Activated naive CD4-positive, alpha-beta T cell treated with anti-CD3 and anti-CD28 coated beads, Interleukin-2, amount 50 U/mL, for 24 hours (primary cell): Measurements from ENCODE around the gene FBXW11.

ENCODE experiments used
- H3K27ac Mint-ChIP-seq: one replicate; pipeline ENCODE4 v1.8.0; 2021; ENCODE audit warnings: mild to moderate bottlenecking, mixed read lengths
- H3K27me3 Mint-ChIP-seq: one replicate; pipeline ENCODE4 v1.8.0; 2021; ENCODE audit warnings: mixed read lengths
- H3K36me3 Mint-ChIP-seq: one replicate; pipeline ENCODE4 v1.8.0; 2021; ENCODE audit warnings: mixed read lengths
- H3K4me1 Mint-ChIP-seq: one replicate; pipeline ENCODE4 v1.8.0; 2021; ENCODE audit warnings: mixed read lengths
- H3K4me3 Mint-ChIP-seq: one replicate; pipeline ENCODE4 v1.8.0; 2021; ENCODE audit warnings: mild to moderate bottlenecking, mixed read lengths
- H3K9me3 Mint-ChIP-seq: one replicate; pipeline ENCODE4 v1.8.0; 2021; ENCODE audit warnings: mixed read lengths

The FBXW11 gene

GRCh38 chr5:171863935-171864334 lies 142.5 kb downstream of the FBXW11 start:
- H3K4me3 Mint-ChIP-seq: no peak overlapping the region
- no peaks in the 10 kb centered on the region for H3K9me3 Mint-ChIP-seq
- no peaks in the 10 kb centered on the region for H3K4me1 Mint-ChIP-seq
- peak overlapping the region; percentile 14 for H3K27ac Mint-ChIP-seq
- H3K36me3 Mint-ChIP-seq: peaks cover 23% of the 10 kb centered on the region
- H3K27me3 Mint-ChIP-seq: no peaks in the 10 kb centered on the region

DNA sequence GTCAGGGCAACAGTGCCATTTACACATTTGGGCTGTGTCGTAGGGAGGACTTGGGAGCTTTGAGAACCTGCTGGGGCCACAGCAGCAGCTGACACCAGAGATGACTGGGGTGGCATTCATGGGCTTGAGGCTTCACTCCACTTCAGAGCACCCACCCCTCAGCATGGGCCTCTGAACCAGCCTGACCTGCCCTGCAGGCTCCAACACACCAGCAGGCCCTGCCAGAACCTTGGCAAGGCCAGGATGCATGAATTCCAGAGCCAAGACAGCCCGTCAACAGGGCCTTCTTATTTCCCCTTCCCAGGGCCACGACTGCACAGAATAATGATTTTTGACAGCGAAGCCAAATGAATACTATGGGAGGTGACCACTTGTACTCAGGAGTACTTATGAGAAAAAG lies 143.8 kb downstream of the FBXW11 start:
- no peaks in the 10 kb centered on the region for H3K9me3 Mint-ChIP-seq
- H3K36me3 Mint-ChIP-seq: peaks cover 19% of the 10 kb centered on the region
- no peak overlapping the region for H3K4me3 Mint-ChIP-seq
- no peak overlapping the region for H3K27ac Mint-ChIP-seq
- H3K27me3 Mint-ChIP-seq: no peaks in the 10 kb centered on the region
- no peaks in the 10 kb centered on the region for H3K4me1 Mint-ChIP-seq

- H3K27ac Mint-ChIP-seq: no peak overlapping the region
- no peak overlapping the region for H3K4me3 Mint-ChIP-seq
- peaks cover 2% of the 10 kb centered on the region for H3K4me1 Mint-ChIP-seq
- peaks cover 15% of the 10 kb centered on the region for H3K36me3 Mint-ChIP-seq
- no peaks in the 10 kb centered on the region for H3K9me3 Mint-ChIP-seq
- no peaks in the 10 kb centered on the region for H3K27me3 Mint-ChIP-seq
Observed at GRCh38 chr5:171861381-171861780, 145.1 kb downstream of the FBXW11 start.

GRCh38 chr5:171858303-171858702 lies 148.1 kb downstream of the FBXW11 start:
- peaks cover 16% of the 10 kb centered on the region for H3K4me1 Mint-ChIP-seq
- no peaks in the 10 kb centered on the region for H3K9me3 Mint-ChIP-seq
- H3K27ac Mint-ChIP-seq: no peak overlapping the region
- H3K27me3 Mint-ChIP-seq: no peaks in the 10 kb centered on the region
- H3K4me3 Mint-ChIP-seq: no peak overlapping the region
- peaks cover 16% of the 10 kb centered on the region for H3K36me3 Mint-ChIP-seq

- H3K4me3 Mint-ChIP-seq: no peak overlapping the region
- no peaks in the 10 kb centered on the region for H3K9me3 Mint-ChIP-seq
- no peak overlapping the region for H3K27ac Mint-ChIP-seq
- no peaks in the 10 kb centered on the region for H3K27me3 Mint-ChIP-seq
- peaks cover 16% of the 10 kb centered on the region for H3K4me1 Mint-ChIP-seq
- peaks cover 12% of the 10 kb centered on the region for H3K36me3 Mint-ChIP-seq
Observed at GRCh38 chr5:171857489-171857876, 149.0 kb downstream of the FBXW11 start.

DNA sequence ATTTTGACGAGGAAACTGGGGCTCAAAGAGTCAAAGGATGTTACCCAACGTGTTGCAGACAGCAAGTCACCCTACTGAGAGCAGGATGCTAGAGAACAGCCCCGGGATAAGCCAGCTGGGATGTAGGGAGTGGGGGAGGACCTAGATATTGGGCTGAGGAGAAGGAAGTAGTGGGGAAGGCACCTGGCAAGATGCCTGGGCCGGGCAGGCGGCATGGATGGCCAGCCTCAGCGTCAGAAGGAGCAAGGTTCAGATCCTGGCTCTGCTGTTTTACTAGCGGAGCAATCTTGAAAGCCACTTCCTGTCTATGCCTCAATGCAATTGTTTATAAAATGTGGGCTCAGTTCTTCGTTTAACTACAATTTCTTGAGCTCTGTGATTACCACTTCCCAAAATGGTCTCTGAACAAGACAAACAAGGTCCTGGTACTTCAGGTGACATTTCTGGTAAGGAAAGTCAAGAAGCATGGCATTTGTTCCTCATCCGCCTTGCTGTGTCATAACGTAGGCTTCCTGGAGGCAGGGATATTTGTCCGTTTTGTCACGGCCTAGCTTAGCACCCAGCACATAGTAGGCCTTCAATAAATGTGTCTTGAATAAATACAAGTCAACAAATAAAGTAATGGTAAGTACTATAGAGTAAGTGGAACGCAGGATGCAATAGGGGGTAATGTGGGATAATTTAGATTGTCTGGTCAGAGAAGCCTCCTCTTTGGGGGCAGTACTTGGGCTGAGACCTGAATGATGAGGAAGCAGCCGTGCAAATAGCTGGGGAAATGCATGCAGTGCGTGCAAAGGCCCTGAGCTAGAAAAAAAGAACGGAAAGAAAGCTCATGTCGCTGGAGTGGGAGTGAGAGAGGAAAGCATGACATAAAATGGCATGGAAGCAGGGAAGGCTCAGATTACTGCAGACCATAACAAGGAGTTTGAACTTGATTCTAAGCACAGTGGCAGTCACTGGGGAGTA lies 150.4 kb downstream of the FBXW11 start:
- H3K4me1 Mint-ChIP-seq: peaks cover 16% of the 10 kb centered on the region
- H3K27me3 Mint-ChIP-seq: no peaks in the 10 kb centered on the region
- H3K36me3 Mint-ChIP-seq: peaks cover 12% of the 10 kb centered on the region
- no peaks in the 10 kb centered on the region for H3K9me3 Mint-ChIP-seq
- no peak overlapping the region for H3K4me3 Mint-ChIP-seq
- peak overlapping the region; percentile 71 for H3K27ac Mint-ChIP-seq

DNA sequence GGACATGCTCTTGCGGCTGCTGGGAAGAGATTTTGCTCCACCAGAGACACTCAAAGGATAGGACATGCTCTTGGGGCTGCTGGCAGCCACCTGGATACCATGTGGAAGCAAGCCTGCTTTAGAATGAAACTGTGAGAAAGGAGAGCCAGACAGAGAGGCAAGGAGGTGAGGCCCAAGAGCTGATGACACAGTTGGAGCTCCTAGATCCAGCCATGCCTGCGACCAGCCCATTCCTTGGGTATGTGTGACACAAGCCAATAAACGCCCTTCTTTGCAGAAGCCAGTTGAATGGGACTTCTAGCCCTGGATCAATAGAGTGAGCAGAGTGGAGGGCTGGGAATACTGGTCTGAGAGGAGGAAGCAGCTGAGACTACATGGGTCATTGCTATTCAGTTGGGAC lies 151.2 kb downstream of the FBXW11 start:
- Mint-ChIP-seq H3K4me1 (peaks cover 16% of the 10 kb centered on the region), H3K36me3 (peaks cover 11% of the 10 kb centered on the region), H3K27me3 (no peaks in the 10 kb centered on the region), H3K27ac (peak overlapping the region; percentile 49), H3K9me3 (no peaks in the 10 kb centered on the region), H3K4me3 (no peak overlapping the region)

GRCh38 chr5:171852255-171852681 lies 154.2 kb downstream of the FBXW11 start:
- peaks cover 1% of the 10 kb centered on the region for H3K36me3 Mint-ChIP-seq
- no peaks in the 10 kb centered on the region for H3K9me3 Mint-ChIP-seq
- no peak overlapping the region for H3K27ac Mint-ChIP-seq
- no peaks in the 10 kb centered on the region for H3K27me3 Mint-ChIP-seq
- H3K4me1 Mint-ChIP-seq: peaks cover 16% of the 10 kb centered on the region
- no peak overlapping the region for H3K4me3 Mint-ChIP-seq

DNA sequence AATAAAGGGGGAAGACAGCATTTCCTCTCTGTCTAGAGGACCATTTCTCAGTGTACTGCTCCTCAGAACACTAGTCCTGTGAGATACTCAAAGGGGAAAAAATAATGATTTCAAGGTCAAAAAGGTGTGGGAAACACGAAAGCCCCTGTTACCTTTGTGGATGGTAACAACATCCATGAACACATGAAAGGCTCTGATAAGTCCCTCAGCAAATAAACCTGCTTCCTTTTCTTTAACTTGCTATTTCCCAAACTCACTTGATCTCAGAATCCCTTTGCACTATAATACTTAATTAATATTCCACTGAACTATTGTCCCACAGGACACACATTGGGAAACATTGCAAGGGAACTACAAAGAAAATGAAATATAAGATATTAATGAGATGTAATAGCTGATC lies 155.2 kb downstream of the FBXW11 start:
- peaks cover 1% of the 10 kb centered on the region for H3K36me3 Mint-ChIP-seq
- H3K9me3 Mint-ChIP-seq: no peaks in the 10 kb centered on the region
- H3K27ac Mint-ChIP-seq: no peak overlapping the region
- H3K27me3 Mint-ChIP-seq: no peaks in the 10 kb centered on the region
- H3K4me3 Mint-ChIP-seq: no peak overlapping the region
- H3K4me1 Mint-ChIP-seq: peaks cover 12% of the 10 kb centered on the region

GRCh38 chr5:171850324-171850947 lies 156.0 kb downstream of the FBXW11 start:
- Mint-ChIP-seq H3K36me3 (peaks cover 1% of the 10 kb centered on the region), H3K27me3 (no peaks in the 10 kb centered on the region), H3K9me3 (no peaks in the 10 kb centered on the region)

DNA sequence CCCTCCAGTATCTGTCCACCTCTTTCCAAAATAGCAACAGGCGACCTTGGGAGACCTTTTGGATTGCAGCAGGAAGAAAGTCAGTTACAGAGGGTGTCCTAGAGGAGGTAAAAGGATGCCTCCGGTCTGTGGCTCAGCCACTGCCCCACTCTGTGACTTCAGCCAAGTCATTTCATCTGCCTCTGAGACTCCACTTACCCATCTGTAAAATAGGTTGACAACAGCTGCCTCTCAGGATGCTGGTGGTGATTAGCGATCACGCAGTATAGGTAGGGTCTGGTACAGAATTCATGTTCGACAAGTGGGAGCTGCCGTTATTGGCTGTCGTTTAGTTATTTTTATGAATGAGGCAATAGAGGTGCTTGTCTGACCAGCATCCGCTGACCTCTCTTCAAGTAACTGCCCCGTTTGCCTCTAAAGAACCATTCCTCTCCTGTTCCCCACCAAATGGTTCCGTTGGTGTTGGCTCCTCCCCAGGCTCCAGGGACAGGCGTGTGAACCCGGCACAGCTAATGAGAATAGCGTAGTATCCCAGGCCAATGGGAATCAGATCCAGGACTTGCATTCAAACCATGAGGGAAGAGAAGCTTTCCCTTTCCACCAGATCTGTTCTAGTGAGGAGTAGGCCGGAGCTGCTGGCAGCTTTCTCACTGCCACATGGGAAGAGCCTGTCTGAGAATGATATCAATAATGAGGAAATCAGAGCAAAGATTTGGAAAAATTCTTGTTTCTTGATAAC lies 156.7 kb downstream of the FBXW11 start:
- Mint-ChIP-seq H3K27me3 (no peaks in the 10 kb centered on the region), H3K36me3 (peaks cover 1% of the 10 kb centered on the region), H3K9me3 (no peaks in the 10 kb centered on the region), H3K4me1 (no peaks in the 10 kb centered on the region), H3K4me3 (no peak overlapping the region), H3K27ac (no peak overlapping the region)

More at GRCh38 chr5:171850324-171850947, 156.0 kb downstream of the FBXW11 start:
- Mint-ChIP-seq H3K27ac (no peak overlapping the region), H3K4me1 (peaks cover 4% of the 10 kb centered on the region), H3K4me3 (no peak overlapping the region)

GRCh38 chr5:171848911-171849520 lies 157.4 kb downstream of the FBXW11 start:
- H3K27ac Mint-ChIP-seq: no peak overlapping the region
- H3K4me3 Mint-ChIP-seq: no peak overlapping the region
- no peaks in the 10 kb centered on the region for H3K9me3 Mint-ChIP-seq
- H3K4me1 Mint-ChIP-seq: no peaks in the 10 kb centered on the region
- no peaks in the 10 kb centered on the region for H3K27me3 Mint-ChIP-seq
- peaks cover 3% of the 10 kb centered on the region for H3K36me3 Mint-ChIP-seq

DNA sequence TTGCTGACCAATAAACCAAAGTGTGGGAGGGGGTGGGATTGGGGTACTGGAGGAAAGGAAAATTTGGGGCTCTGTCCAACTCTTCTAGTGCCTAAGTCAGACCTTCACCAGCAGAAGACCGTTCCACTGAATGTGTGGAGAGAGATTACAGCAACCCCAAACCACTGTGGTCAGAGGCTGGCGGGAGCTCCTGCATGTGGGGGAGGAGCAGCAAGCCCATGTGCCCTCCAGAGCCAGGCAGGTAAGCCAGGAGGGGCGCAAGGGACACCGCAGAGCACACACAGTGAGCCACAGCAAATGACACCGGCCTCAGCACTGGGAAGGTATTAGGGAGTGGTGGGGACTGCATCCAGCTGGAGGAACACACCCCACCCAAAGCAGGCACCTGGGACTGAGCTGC lies 158.0 kb downstream of the FBXW11 start:
- H3K9me3 Mint-ChIP-seq: no peaks in the 10 kb centered on the region

DNA sequence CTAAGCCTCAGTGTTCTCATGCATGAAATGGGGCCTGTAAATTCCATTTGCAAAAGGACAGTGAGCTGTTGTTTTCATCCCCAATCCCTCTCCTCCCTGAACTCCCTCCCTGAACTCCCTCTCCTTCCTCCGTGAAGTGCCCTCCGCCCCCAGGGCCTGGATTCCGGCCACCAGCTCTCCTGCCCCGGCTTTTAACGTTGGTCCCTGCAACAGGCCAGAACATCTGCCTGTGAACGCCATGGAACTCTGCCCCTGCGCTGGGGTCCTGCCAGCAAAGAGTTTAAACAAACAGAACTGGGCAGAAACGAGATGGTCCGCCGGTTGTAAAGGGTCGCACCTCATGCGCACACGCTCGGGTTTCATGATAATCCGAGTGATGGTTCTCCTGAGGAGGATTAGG lies 158.4 kb downstream of the FBXW11 start:
- Mint-ChIP-seq H3K36me3 (peaks cover 5% of the 10 kb centered on the region), H3K27me3 (no peaks in the 10 kb centered on the region), H3K4me3 (no peak overlapping the region), H3K9me3 (no peaks in the 10 kb centered on the region), H3K27ac (no peak overlapping the region), H3K4me1 (no peaks in the 10 kb centered on the region)

More for the DNA sequence above, 158.0 kb downstream of the FBXW11 start:
- Mint-ChIP-seq H3K4me3 (no peak overlapping the region), H3K4me1 (no peaks in the 10 kb centered on the region), H3K27me3 (no peaks in the 10 kb centered on the region), H3K27ac (no peak overlapping the region), H3K36me3 (peaks cover 3% of the 10 kb centered on the region)

DNA sequence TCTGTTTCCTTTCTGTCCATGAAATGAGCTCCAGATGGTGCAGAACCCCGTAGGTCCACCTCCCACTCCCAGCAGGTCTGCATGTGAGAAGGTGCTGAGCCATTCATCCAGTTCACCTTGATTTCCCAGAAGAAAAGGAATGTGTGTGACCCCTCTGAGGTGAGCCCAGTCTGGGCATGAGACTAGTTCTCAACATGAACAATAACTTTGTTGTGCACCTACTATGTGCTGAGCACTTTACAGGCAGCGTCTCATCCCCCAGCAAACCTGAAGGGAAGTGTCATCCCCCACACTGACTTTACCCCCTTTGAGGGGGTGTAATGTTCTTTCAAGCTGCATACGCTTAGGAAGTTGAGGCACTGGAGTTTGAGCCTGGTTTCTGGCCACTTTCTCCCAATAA lies 159.4 kb downstream of the FBXW11 start:
- Mint-ChIP-seq H3K27me3 (no peaks in the 10 kb centered on the region), H3K9me3 (no peaks in the 10 kb centered on the region), H3K4me3 (no peak overlapping the region), H3K36me3 (peaks cover 6% of the 10 kb centered on the region), H3K27ac (no peak overlapping the region), H3K4me1 (no peaks in the 10 kb centered on the region)
